Left lung (tissue), 10 donors: ENCODE results near the gene TCERG1L. TPM values are rescaled to one million over a fixed set of nuclear protein-coding genes. Genes with fewer than 3 reads are reported as not detected.

Experiments
- ATAC-seq: fragments of 200-7000 bp; cut with Tn5 transposase; one replicate; pipeline ENCODE4 v1.9.1; 2020; ENCODE audit warnings: moderate library complexity
- DNase-seq, 4 donors: peaks; one replicate each; pipeline ENCODE4 v3.0.0-alpha.2; 2013 to 2020
- H3K27ac ChIP-seq, 2 donors: fragments of 200-600 bp; sonication (generic) in 1 of 2; one replicate each; pipeline versions ENCODE4 v1.5.0 to v1.8.0; 2020 to 2021
- H3K27me3 ChIP-seq, 2 donors: fragments of 200-600 bp; sonication (generic) in 1 of 2; one replicate each; pipeline versions ENCODE4 v1.5.0 to v1.8.0; 2020 to 2021
- H3K36me3 ChIP-seq, 2 donors: fragments of 200-600 bp; sonication (generic) in 1 of 2; one replicate each; pipeline versions ENCODE4 v1.5.0 to v1.8.0; 2020 to 2021
- H3K4me1 ChIP-seq, 2 donors: fragments of 200-600 bp; one replicate each; pipeline ENCODE4 v1.8.0; 2021
- H3K4me3 ChIP-seq, 2 donors: fragments of 200-600 bp; sonication (generic) in 1 of 2; one replicate each; pipeline versions ENCODE4 v1.5.0 to v1.8.0; 2020 to 2021; ENCODE audit warnings: mild to moderate bottlenecking in 1 of 2
- H3K9me3 ChIP-seq, 2 donors: fragments of 200-600 bp; sonication (generic) in 1 of 2; one replicate each; pipeline versions ENCODE4 v1.5.0 to v1.8.0; 2020 to 2021
- CTCF ChIP-seq, 2 donors: fragments of 200-600 bp; sonication (generic) in 1 of 2; IDR thresholded peaks; one replicate each; pipeline versions ENCODE4 v1.5.0 to v1.8.0; 2021; ENCODE audit warnings: antibody characterized with exemption in 2 of 2
- intact Hi-C, 2 donors: fragments of 100-400 bp; cut with DNase I; formaldehyde crosslinking; loops; one replicate each; pipeline versions ENCODE4 v1.11.2 to v1.14.2; 2022
- polyA plus RNA-seq, 6 donors: library from polyadenylated mRNA; unstranded; fragments of 120-200 nt; gene quantifications; one replicate each; pipeline ENCODE4 v1.2.1, GENCODE V29; 2013; ENCODE audit not compliant: insufficient read length in 6 of 6
- total RNA-seq, 2 donors: library from RNA; stranded (reverse); fragmentation: NEBNext Ultra II Directional; extraction: Animal tissue kit (Norgen Biotek cat#: 25700); gene quantifications; one replicate each; pipeline ENCODE4 v1.2.1, GENCODE V29; 2021
- donor health status: DM: no; HTN: yes; CAD: no.
- donor health status: DM: no; HTN: no; CAD: no.

TCERG1L gene
- total and polyA plus RNA-seq, 8 donors, result 0.35 to 0.72 (median 0.48) TPM; not detected in 2

GRCh38 chr10:131186547-131187253 is 124.8 kb downstream of the TCERG1L start:
- Histone ChIP-seq H3K36me3 (no peaks in the 10 kb centered on the region), H3K4me1 (no peaks in the 10 kb centered on the region), H3K27ac (no peak overlapping the region), H3K27me3 (peaks cover 0 to 4% of the 10 kb centered on the region in 2 donors), H3K4me3 (no peak overlapping the region), H3K9me3 (no peaks in the 10 kb centered on the region)
- ATAC-seq (no peak), DNase-seq (no peak)
- TF ChIP-seq CTCF (IDR thresholded peaks at IDR 0.05), result no peak
- intact Hi-C loops, result no loop called here

GRCh38 chr10:131184503-131184902 is 127.0 kb downstream of the TCERG1L start:
- peaks cover 0 to 18% of the 10 kb centered on the region in 2 donors for H3K27me3 ChIP-seq
- no peaks in the 10 kb centered on the region for H3K4me1 ChIP-seq
- DNase-seq, result no peak
- intact Hi-C loops, result no loop called here
- H3K36me3 ChIP-seq, result no peaks in the 10 kb centered on the region
- H3K4me3 ChIP-seq, result no peak overlapping the region
- no peak overlapping the region for H3K27ac ChIP-seq
- TF ChIP-seq CTCF (IDR thresholded peaks at IDR 0.05), result no peak
- H3K9me3 ChIP-seq, result no peaks in the 10 kb centered on the region
- ATAC-seq, result no peak

- TF ChIP-seq CTCF (IDR thresholded peaks at IDR 0.05), result no peak
- ATAC-seq (no peak), DNase-seq (no peak)
- H3K4me1 ChIP-seq, result no peaks in the 10 kb centered on the region
- H3K36me3 ChIP-seq, result no peaks in the 10 kb centered on the region
- H3K4me3 ChIP-seq, result no peak overlapping the region
- H3K27ac ChIP-seq, result no peak overlapping the region
- no peaks in the 10 kb centered on the region for H3K9me3 ChIP-seq
- H3K27me3 ChIP-seq, result peaks cover 0 to 23% of the 10 kb centered on the region in 2 donors
- intact Hi-C loops, result no loop called here
Observed at GRCh38 chr10:131183546-131184045, 127.9 kb downstream of the TCERG1L start.

- ATAC-seq (no peak), DNase-seq (no peak)
- TF ChIP-seq CTCF (IDR thresholded peaks at IDR 0.05), result no peak
Observed at GRCh38 chr10:131181456-131181855, 130.1 kb downstream of the TCERG1L start.

GRCh38 chr10:131180740-131181415 is 130.6 kb downstream of the TCERG1L start:
- H3K4me1 ChIP-seq, result no peaks in the 10 kb centered on the region
- no peaks in the 10 kb centered on the region for H3K36me3 ChIP-seq
- peaks cover 0 to 31% of the 10 kb centered on the region in 2 donors for H3K27me3 ChIP-seq
- DNase-seq (no peak), ATAC-seq (no peak)
- intact Hi-C loops, result no loop called here
- peaks cover 0 to 8% of the 10 kb centered on the region in 2 donors for H3K9me3 ChIP-seq
- no peak for TF ChIP-seq CTCF (IDR thresholded peaks at IDR 0.05)
- no peak overlapping the region for H3K4me3 ChIP-seq
- H3K27ac ChIP-seq, result no peak overlapping the region

More at GRCh38 chr10:131181456-131181855, 130.1 kb downstream of the TCERG1L start:
- Histone ChIP-seq H3K27ac (no peak overlapping the region), H3K4me3 (no peak overlapping the region), H3K27me3 (peaks cover 0 to 31% of the 10 kb centered on the region in 2 donors), H3K36me3 (no peaks in the 10 kb centered on the region), H3K9me3 (peaks cover 0 to 6% of the 10 kb centered on the region in 2 donors), H3K4me1 (no peaks in the 10 kb centered on the region)
- intact Hi-C loops, result no loop called here
